Natural killer cell (primary cell): ENCODE results near the gene LYSET. TPM values are rescaled to one million over a fixed set of nuclear protein-coding genes. Genes with fewer than 3 reads are reported as not detected.
"Not testable (repeated sequence)": the region's sequence is repeated elsewhere in the genome, so short reads cannot be mapped to it uniquely, and the experiment has no call there.

Experiments used
- ATAC-seq, 3 donors: fragments of 150-1000 bp in 2 of 3; fragments of 200-7000 bp in 1 of 3; cut with Tn5 transposase; 1 replicate in 1 of 3; 2 replicates in 2 of 3; pipeline ENCODE4 v1.10.0; 2021; ENCODE audit warnings: mild to moderate bottlenecking in 2 of 3, moderate library complexity in 2 of 3
- DNase-seq, 2 donors: peaks; one replicate each; pipeline versions ENCODE4 v3.0.0 to v3.0.0-alpha.2; 2013 to 2021; ENCODE audit warnings: mixed read lengths in 1 of 2
- H3K27ac ChIP-seq: one replicate; pipeline ENCODE4 v1.5.1; 2013; ENCODE audit warnings: mild to moderate bottlenecking, low read length
- H3K27me3 ChIP-seq: one replicate; pipeline ENCODE4 v1.6.1; 2013; ENCODE audit warnings: low read length; ENCODE audit not compliant: control insufficient read depth, insufficient read depth
- H3K36me3 ChIP-seq: one replicate; pipeline ENCODE4 v1.6.1; 2013; ENCODE audit warnings: low read length; ENCODE audit not compliant: control insufficient read depth, insufficient read depth
- H3K4me1 ChIP-seq: one replicate; pipeline ENCODE4 v1.6.1; 2013; ENCODE audit warnings: low read length; ENCODE audit not compliant: control insufficient read depth, insufficient read depth
- H3K4me3 ChIP-seq: one replicate; pipeline ENCODE4 v1.5.1; 2013; ENCODE audit warnings: low read length
- H3K9me3 ChIP-seq: one replicate; pipeline ENCODE4 v1.6.1; 2013; ENCODE audit warnings: low read length; ENCODE audit not compliant: control insufficient read depth, insufficient read depth
- H3K27ac Mint-ChIP-seq, 2 donors: one replicate each; pipeline ENCODE4 v1.8.0; 2022; ENCODE audit warnings: mild to moderate bottlenecking in 2 of 2, mixed read lengths in 2 of 2, moderate library complexity in 1 of 2
- H3K27me3 Mint-ChIP-seq, 2 donors: one replicate each; pipeline ENCODE4 v1.8.0; 2022; ENCODE audit warnings: low read depth in 2 of 2, mixed read lengths in 2 of 2
- H3K36me3 Mint-ChIP-seq: one replicate; pipeline ENCODE4 v1.8.0; 2022; ENCODE audit warnings: mixed read lengths
- H3K4me1 Mint-ChIP-seq, 2 donors: one replicate each; pipeline ENCODE4 v1.8.0; 2022; ENCODE audit warnings: mixed read lengths in 2 of 2
- H3K4me3 Mint-ChIP-seq: one replicate; pipeline ENCODE4 v1.8.0; 2022; ENCODE audit warnings: mild to moderate bottlenecking, moderate library complexity, mixed read lengths
- H3K9me3 Mint-ChIP-seq, 2 donors: one replicate each; pipeline ENCODE4 v1.8.0; 2022; ENCODE audit warnings: mixed read lengths in 2 of 2
- CTCF ChIP-seq: fragments of 200-600 bp; IDR thresholded peaks from one replicate; pipeline ENCODE4 v1.8.0; 2022; ENCODE audit warnings: antibody characterized with exemption
- WGBS: methylation state at CpG from one replicate; pipeline ENCODE4 v1.1.7; 2013; ENCODE audit warnings: missing lambda C conversion rate; ENCODE audit not compliant: insufficient coverage; 5-methylcytosine and 5-hydroxymethylcytosine counted together
- intact Hi-C: fragments of 100-400 bp; cut with micrococcal nuclease; formaldehyde crosslinking; loops from one replicate; pipeline ENCODE4 v1.14.2; 2022
- total RNA-seq, 4 donors: library from RNA; stranded (reverse); fragments of 120-200 nt in 1 of 4; gene quantifications; one replicate each; pipeline versions ENCODE4 v1.2.3 to v1.2.4, GENCODE V29; 2013 to 2022

The LYSET gene
- total RNA-seq, 3 donors from 2014 or later (not counting 1 experiment from before 2014, with no cell fraction given) = 6.1 to 13.1 (median 9.0) TPM

GRCh38 chr14:93171376-93171775, 13.7 kb upstream of the LYSET start:
- intact Hi-C loops = no loop called here
- H3K27me3 Mint-ChIP-seq = peaks cover 0 to 2% of the 10 kb centered on the region in 2 donors

GRCh38 chr14:93173943-93174395, 11.1 kb upstream of the LYSET start:
- no peaks in the 10 kb centered on the region for H3K36me3 Mint-ChIP-seq
- no peaks in the 10 kb centered on the region for H3K9me3 ChIP-seq
- no peaks in the 10 kb centered on the region for H3K4me1 Mint-ChIP-seq
- no peaks in the 10 kb centered on the region for H3K36me3 ChIP-seq
- no peaks in the 10 kb centered on the region for H3K9me3 Mint-ChIP-seq
- WGBS = 82% methylated on average over 10 of the region's 10 CpGs
- peaks cover 0 to 2% of the 10 kb centered on the region in 2 donors for H3K27me3 Mint-ChIP-seq
- intact Hi-C loops = no loop called here
- DNase-seq = no peak
- H3K27ac ChIP-seq = no peak overlapping the region
- no peaks in the 10 kb centered on the region for H3K27me3 ChIP-seq
- no peak overlapping the region for H3K4me3 Mint-ChIP-seq
- no peak for TF ChIP-seq CTCF
- no peak for ATAC-seq
- no peaks in the 10 kb centered on the region for H3K4me1 ChIP-seq
- H3K27ac Mint-ChIP-seq = no peak overlapping the region
- H3K4me3 ChIP-seq = no peak overlapping the region

More at GRCh38 chr14:93171376-93171775, 13.7 kb upstream of the LYSET start:
- no peak overlapping the region for H3K4me3 ChIP-seq
- H3K27ac ChIP-seq = no peak overlapping the region
- H3K4me1 ChIP-seq = no peaks in the 10 kb centered on the region
- Mint-ChIP-seq H3K27ac (no peak overlapping the region), H3K36me3 (no peaks in the 10 kb centered on the region), H3K4me1 (no peaks in the 10 kb centered on the region), H3K4me3 (no peak overlapping the region), H3K9me3 (no peaks in the 10 kb centered on the region)
- H3K27me3 ChIP-seq = no peaks in the 10 kb centered on the region
- no peaks in the 10 kb centered on the region for H3K9me3 ChIP-seq
- no peaks in the 10 kb centered on the region for H3K36me3 ChIP-seq
- no peak for TF ChIP-seq CTCF
- no peak for ATAC-seq
- WGBS = 66% methylated on average over 4 of the region's 4 CpGs
- DNase-seq = no peak

- ATAC-seq, H3K4me1 ChIP-seq, H3K4me1 Mint-ChIP-seq, DNase-seq, H3K36me3 Mint-ChIP-seq, H3K27ac ChIP-seq, H3K27me3 ChIP-seq, H3K9me3 ChIP-seq, H3K4me3 Mint-ChIP-seq, H3K27ac Mint-ChIP-seq, H3K9me3 Mint-ChIP-seq, H3K36me3 ChIP-seq, H3K4me3 ChIP-seq, intact Hi-C loops, H3K27me3 Mint-ChIP-seq: not testable (repeated sequence)
- 89% methylated on average over 5 of the region's 5 CpGs for WGBS
These were observed 10.4 kb upstream of the LYSET start for GRCh38 chr14:93174731-93175130.

GRCh38 chr14:93175492-93175891, 9.6 kb upstream of the LYSET start:
- TF ChIP-seq CTCF = no peak
- ATAC-seq = no peak
- Histone ChIP-seq H3K4me1 (no peaks in the 10 kb centered on the region), H3K36me3 (no peaks in the 10 kb centered on the region), H3K27ac (no peak overlapping the region), H3K4me3 (no peak overlapping the region), H3K9me3 (no peaks in the 10 kb centered on the region), H3K27me3 (no peaks in the 10 kb centered on the region)
- Mint-ChIP-seq H3K4me3 (no peak overlapping the region), H3K4me1 (no peaks in the 10 kb centered on the region), H3K9me3 (no peaks in the 10 kb centered on the region), H3K27ac (no peak overlapping the region), H3K27me3 (peaks cover 0 to 2% of the 10 kb centered on the region in 2 donors), H3K36me3 (no peaks in the 10 kb centered on the region)
- 97% methylated on average over 3 of the region's 6 CpGs for WGBS
- no peak for DNase-seq
- intact Hi-C loops = no loop called here
